Measurements from ENCODE around the gene GEMIN7. TPM values are rescaled to one million over a fixed set of nuclear protein-coding genes. Genes with fewer than 3 reads are reported as not detected.

Gene GEMIN7
- polyA plus RNA-seq (2013, experiment 1 of 2; ENCODE audit: insufficient read length), result 26.6 TPM
- 29.2 TPM for polyA plus RNA-seq (2013, experiment 2 of 2; ENCODE audit: insufficient read length)

DNA sequence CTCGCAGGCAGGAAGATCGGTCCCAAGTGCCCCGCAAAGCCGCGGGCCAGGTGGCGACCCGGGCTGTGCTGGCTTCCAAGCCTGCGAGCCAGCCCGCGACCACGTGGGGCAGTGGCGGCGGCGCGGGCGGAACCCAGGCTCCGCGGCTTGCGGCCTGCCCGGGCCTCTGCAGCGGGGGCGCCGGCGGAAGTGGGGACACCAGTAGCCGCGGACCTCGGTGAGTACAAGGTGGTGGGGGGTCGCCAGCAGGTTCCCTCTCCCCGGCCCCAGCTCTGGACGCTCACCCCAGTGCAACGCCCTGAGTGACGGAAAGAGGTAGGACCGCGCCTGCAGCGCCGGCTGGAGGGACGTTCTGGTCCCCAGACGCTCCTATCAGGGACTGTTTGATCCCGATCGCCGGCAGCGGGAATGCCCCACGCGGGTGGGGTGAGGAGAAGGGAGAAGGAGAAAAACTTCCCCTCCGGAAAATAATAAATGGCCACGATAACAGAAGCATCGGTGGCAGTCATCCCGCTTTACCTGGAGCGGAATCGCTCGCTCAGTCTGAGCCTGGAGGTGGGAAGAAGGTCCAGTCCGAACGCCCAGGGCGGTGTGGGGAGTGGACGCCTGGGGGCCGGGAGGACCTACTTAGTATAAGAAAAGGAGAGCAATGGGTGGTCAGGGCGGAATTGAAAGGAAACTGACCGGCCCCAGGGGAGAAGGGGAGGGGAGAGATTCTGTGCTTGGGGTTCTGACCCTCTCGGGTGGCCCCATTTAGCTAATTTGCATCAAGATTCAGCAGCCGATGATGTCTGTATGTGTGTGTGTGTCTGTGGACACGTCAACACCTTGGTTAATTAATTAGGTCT is at the start of gene GEMIN7:
Gene GEMIN7 (plus strand): TSS at position 198 of the 848 bp plus-strand sequence. CDS start 10,855 bp downstream, outside the sequence.
- DNase-seq, result peak; percentile 76

DNA sequence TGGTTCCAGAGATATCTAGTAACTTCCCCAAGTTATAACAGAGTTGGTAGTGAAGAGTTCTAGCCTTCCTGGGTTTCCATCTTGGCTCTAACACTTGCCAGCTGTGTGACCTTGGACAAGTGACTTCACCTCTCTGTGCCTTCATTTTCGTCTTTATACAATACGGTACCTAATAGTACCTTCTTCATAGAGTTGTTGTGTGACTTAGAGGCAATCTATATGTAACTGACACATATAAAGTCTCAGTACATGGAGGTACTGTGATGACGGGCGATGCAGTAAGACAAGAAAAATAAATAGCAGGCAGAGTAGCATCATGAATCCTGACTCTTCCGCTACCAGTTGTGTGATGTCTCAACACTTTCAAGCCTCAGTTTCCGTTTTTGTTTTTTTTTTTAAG is 48.2 kb upstream of the GEMIN7 start:
- no peak for DNase-seq

DNA sequence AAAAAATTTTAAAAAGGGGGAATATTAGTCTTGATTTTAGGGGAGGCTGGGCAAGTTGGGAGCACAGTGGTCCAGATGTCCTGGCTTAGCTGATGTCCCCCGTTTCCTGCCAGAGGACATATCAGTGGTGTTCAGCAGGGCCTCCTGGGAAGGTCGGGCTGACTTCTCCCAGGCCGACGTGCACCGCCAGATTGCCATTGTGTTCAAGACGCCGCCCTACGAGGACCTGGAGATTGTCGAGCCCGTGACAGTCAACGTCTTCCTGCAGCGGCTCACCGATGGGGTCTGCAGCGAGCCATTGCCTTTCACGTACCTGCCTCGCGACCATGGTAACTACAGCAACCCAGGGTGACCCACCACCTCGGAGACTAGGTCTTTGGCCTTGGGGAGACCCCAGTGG is 46.6 kb upstream of the GEMIN7 start:
- no peak for DNase-seq

DNA sequence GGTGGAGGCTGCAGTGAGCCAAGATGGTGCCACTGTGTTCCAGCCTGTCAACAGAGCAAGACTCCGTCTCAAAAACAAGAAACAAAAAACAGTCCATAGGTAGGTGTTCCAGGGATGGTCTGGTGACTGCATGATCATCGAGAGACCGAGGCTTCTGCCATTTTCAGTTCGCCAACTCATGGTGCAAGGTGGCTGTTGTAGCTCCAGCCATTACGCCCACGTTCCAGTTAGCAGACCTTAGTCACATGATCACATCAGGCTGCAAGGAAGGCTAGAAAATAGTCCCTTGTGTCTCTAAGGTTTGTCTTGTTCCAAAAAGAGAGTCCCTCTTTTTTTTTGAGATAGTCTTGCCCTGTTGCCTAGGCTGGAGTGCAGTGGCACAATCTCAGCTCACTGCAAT is 43.3 kb upstream of the GEMIN7 start:
- DNase-seq, result no peak

GRCh38 chr19:45037393-45038169 is 41.5 kb upstream of the GEMIN7 start:
- DNase-seq, result no peak

GRCh38 chr19:45038931-45039893 is 39.8 kb upstream of the GEMIN7 start, which contains the start of gene CLASRP:
CLASRP (plus strand) TSS chr19:45039045; CDS start chr19:45040213, 1,168 bp downstream.
- DNase-seq, result peak; percentile 88

DNA sequence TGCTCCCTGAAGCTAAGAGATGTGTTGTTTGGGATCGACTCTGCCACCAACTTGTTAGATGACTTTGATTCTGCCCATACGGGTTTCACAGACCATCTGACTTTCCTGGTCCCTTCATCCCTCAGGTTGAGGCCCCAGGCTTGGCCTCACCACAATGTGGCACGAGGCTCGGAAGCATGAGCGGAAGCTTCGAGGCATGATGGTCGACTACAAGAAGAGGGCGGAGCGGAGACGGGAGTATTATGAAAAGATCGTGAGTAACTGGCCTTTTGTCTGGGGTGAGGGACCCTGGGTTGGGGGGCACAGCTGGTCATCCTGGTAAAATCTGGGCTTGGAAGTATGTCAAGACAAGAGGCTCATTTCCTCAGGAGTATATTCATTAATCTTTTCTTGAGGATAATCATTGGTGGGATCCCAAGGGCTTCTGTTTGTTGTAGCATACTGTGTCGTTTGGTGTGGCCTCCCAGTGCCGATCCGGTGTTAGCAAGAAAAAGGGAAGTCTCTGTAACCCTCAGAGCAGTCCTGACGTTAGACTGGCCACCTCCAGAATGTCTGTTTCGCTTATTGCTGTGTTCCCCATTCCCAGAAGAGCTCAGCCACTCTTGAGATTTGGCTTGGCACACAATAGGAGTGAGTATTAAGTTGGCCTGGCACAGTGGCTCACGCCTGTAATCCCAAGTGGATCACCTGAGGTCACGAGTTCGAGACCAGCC is 38.8 kb upstream of the GEMIN7 start:
- no peak for DNase-seq

GRCh38 chr19:45041125-45041524 is 37.9 kb upstream of the GEMIN7 start:
- no peak for DNase-seq

DNA sequence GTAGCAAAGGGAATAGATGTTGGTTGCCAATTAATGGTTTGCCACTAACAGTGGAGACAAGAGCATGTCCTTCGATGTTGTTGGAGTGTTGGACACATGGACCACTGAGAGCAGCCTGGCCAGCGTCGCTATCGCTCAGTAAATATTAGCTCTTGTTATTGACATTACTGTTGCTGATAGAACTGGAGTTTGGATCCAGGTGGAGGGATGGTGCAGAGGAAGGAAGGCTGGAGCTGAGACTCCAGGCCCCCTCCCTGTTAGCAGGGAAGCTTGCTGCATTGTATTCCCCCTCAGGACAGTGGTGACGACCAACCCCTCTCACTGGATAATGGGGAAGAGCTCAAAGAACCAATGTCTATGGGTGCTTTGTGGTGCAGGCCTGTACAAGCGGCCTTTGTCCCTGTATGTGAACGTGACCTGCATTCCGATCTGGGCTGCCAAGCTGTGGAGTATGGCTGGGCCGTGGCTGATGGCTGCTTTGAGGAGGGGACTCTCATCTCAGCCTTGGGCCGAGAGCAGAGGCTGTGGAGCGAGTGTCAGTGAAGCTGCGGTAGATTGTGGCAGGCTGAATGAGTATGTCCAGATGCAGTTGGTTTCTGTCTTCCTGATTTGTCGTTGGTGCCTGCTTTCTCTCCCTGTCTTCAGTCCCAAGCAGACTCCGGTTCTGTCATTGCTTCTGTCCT is 33.2 kb upstream of the GEMIN7 start:
- no peak for DNase-seq

GRCh38 chr19:45046355-45046754 is 32.7 kb upstream of the GEMIN7 start:
- DNase-seq, result no peak

DNA sequence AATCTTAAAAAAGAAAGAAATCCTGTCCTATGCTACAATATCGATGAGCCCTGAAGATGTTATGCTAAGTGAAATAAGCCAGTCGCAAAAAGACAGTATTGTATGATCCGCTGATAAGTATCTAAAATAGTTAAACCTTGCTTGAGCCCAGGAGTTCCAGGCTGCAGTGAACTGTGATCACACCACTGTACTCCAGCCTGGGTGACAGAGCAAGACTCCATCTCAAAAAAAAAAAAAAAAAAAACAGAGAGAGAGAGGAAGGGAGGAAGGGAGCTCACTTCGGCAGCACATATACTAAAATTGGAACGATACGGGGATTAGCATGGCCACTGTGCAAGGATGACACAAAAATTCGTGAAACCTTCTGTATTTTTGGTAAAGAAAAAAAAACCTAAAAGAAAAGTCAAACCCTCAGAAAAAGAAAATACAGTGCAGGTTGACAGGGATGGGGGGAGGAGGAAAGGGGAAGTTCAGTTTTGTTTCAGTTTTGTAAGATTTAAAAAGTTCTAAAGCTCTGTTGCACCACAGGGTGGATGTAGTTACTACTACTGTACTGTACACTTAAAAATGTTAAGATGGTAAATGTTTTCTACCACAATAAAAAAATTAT is 31.8 kb upstream of the GEMIN7 start:
- no peak for DNase-seq

DNA sequence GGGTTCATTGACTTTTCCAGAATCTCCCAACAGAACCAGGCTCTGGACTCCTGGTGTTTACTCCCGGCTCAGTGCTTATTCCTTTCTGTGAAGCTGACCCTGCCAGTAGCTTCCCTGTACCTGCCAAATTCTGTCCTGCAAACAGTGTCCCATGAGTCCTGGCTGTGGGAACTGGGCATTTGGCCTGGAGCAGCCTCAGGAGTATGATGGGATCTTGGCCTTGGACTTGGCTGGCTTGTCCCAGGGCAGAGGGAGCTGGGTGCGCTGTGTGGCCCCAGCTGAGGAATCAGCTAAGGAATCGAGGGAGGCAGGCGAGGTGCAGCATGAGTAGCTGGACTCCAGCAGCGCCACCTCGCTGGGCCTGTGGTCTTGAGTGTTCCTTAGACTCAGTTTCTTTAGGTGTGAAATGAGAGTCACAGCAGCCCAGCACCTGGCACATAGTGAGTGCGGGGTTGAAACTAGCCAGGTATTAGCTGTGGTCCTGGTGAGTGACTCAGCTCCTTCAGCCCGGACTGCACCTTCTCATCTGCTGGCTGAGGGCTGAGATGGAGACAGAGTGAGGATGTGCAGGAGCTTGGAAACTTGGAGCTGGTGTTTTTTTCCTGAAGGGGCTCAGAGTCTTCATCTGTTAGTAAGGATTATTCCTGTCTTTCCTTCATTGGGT is 29.9 kb upstream of the GEMIN7 start:
- no peak for DNase-seq

DNA sequence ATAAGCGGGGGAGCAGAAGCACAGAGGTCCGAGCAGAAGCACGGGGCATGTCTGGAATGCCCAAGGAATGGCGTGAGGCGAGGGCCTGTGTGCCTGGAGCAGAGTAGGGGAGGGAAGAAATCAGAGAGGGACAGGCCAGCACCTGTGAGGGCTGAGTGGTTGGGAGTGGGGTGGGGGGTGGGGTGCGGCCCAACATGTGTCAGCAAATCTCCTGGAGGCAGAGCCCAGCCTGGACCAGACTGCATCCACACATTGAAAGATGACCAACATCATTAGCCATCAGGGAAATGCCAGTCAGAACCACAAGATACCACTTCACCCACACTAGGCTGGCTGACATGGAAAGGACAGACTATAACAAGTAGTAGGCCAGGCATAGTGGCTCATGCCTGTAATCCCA is 29.0 kb upstream of the GEMIN7 start:
- DNase-seq, result no peak

DNA sequence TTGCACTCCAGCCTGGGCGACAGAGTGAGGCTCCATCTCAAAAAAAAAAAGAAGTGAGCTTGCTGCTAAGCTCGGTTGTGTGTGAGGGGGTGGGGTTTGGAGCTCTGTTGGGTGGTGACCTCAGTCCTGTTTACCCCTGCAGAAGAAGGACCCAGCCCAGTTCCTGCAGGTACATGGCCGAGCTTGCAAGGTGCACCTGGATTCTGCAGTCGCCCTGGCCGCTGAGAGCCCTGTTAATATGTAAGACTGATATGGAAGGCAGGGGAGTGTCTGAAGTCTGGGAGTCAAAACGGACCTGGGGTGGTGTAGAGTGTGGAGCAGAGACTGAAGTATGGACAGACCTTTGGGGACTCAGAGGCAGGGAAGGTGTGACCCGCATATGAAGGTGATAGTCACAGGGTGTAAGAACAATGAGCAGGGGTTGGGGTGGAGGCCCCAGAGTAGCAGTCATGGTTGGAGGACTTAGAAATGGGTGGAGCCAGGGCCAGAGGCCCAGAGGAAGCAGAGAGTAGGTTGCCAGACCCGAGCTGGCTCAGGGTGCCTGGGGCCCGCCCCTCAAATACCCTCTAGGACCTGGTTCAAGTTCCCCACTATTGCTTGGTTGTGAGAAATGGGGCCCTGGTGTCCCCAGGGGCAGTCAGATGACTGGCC is 27.0 kb upstream of the GEMIN7 start:
- no peak for DNase-seq

DNA sequence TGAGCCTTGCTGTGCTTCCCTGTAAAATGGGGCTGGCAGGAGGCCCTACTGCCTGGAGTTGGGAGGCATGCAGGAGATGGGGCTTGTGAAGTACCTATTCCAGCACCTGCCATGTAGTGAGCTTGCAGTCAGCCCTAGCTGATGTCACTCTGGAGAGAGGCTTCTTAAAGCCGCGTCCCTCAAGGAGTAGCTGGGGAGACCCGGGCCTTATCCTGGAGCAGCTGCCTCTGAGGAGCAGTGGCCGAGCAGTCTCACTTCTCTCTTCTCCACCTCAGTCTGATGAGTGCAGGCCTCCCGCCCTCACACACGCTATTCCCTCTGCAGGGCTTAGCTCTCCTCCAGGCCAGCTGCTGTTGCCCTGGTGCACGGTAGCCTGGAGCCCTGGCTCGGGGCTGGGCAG is 22.2 kb upstream of the GEMIN7 start:
- DNase-seq, result no peak

DNA sequence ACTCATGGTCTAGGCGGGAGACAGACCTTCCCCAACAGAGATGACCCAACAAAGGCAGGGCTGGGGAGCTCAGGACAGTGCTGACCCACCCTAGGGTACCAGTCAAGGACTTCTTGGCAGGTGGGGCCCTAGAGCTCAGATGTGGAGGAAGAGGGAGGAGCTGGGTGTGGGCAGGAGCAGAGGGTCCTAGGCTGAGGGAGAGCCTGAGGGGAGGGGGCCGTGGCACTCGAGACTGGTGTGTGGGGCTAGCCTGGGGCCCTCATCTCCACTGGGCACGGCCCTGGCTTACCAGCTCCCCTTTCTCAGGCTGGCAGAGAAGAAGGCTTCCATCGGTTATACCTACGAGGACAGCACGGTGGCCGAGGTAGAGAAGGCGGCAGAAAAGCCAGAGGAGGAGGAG is 21.6 kb upstream of the GEMIN7 start:
- DNase-seq, result no peak

GRCh38 chr19:45058622-45059159 is 20.4 kb upstream of the GEMIN7 start:
- no peak for DNase-seq

DNA sequence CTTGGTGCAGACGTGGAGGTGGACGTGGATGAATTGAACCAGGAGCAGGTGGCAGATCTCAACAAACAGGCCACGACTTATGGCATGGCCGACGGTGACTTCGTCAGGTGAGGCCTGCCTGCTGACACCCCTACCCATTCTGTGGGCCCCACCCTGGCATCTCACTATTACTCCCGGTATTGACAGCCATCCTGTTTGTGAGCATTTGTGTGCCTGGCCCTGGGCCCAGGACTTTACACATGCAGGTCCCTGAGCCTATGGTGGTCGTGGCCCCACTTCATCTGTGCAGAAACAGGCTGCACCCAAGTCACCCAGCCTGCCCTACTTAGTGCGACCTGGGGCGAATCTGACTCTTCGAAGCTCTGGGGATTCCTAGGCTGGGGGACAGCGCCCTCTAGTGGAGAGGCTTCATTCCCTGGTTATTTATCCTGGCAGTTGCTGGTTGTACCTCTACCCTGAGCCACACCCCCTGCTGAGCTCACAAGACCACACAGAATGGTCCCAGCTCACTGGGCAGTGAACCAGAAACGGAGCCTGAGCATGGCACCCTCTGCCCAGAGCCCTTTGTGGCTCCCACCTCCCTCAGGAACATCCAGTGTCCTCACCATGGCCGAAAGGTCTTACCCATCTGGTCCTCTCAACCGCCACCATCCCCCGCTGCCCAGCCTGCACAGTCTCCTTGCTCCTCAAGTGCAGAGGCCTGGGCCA is 19.6 kb upstream of the GEMIN7 start:
- peak; percentile 56 for DNase-seq

All from fibroblast of skin of abdomen (primary cell).